Coronary artery (tissue), 2 donors: ENCODE data around the gene HTR1A.

Source experiments
- DNase-seq: peaks from one replicate; pipeline ENCODE4 v3.0.0-alpha.2; 2017; ENCODE audit warnings: low spot score
- H3K27ac ChIP-seq, 2 donors: fragments of 200-600 bp; sonication (generic); one replicate each; pipeline ENCODE4 v1.5.1; 2016 to 2019
- H3K4me3 ChIP-seq: fragments of 200-600 bp; sonication (generic); 2 replicates; pipeline ENCODE4 v1.5.1; 2016; ENCODE audit warnings: mild to moderate bottlenecking, moderate library complexity
- CTCF ChIP-seq: fragments of 200-600 bp; sonication (generic); IDR thresholded peaks from one replicate; pipeline ENCODE4 v1.5.1; 2019; ENCODE audit warnings: antibody characterized with exemption

HTR1A gene

GRCh38 chr5:63961598-63962161 is 565 bp downstream of the HTR1A start:
- Histone ChIP-seq H3K4me3 (no peak overlapping the region), H3K27ac (no peak overlapping the region)
- no peak for DNase-seq
- no peak for TF ChIP-seq CTCF

GRCh38 chr5:63961125-63961597 is 1.1 kb downstream of the HTR1A start:
- Histone ChIP-seq H3K4me3 (no peak overlapping the region), H3K27ac (no peak overlapping the region)
- no peak for TF ChIP-seq CTCF
- DNase-seq, result no peak

DNA sequence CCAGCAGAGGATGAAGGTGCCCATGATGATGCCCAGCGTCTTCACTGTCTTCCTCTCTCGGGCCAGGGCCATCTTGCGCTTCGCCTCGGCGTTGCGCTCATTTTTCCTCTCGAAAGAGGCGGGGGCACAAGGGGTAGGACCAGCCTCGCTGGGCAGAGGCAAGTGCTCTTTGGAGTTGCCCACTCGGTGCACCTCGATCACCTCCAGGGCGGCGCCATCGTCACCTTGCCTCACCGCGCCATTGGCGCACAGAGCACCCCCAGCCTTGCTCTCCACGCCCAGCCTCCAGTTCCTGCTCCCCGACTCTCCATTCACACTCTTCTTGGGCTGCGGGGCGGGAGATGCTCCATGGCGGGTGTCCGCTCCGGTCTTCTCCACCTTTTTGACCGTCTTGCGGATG is 1.6 kb downstream of the HTR1A start:
- TF ChIP-seq CTCF, result no peak
- no peak for DNase-seq
- Histone ChIP-seq H3K4me3 (no peak overlapping the region), H3K27ac (no peak overlapping the region)

- H3K4me3 ChIP-seq, result no peak overlapping the region
- DNase-seq, result no peak
- H3K27ac ChIP-seq, result no peak overlapping the region
- no peak for TF ChIP-seq CTCF
These were observed 2.9 kb downstream of the HTR1A start for GRCh38 chr5:63959177-63959982.

DNA sequence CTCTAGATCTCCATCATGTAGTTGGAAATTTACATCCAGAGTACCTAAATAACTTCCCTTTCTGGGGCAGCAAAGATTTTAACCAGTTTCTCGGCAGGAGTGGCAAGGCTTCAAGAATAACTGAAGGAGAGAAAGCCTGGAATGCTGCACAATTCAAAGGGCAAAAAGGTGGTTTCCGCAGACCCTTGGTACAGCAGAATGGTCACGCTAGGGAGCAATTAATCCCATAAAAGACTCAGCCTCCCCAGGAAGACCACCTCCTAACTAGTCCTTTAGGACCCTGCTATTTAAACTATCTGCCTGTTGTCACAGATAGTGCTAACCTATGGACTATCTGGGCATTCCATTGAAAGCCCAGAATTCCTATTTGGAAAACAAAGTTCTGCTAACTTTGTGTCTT is 3.6 kb downstream of the HTR1A start:
- no peak overlapping the region for H3K27ac ChIP-seq
- H3K4me3 ChIP-seq, result no peak overlapping the region
- TF ChIP-seq CTCF, result no peak
- no peak for DNase-seq

GRCh38 chr5:63957617-63958016 is 4.6 kb downstream of the HTR1A start:
- Histone ChIP-seq H3K27ac (no peak overlapping the region), H3K4me3 (no peak overlapping the region)
- no peak for DNase-seq
- no peak for TF ChIP-seq CTCF

DNA sequence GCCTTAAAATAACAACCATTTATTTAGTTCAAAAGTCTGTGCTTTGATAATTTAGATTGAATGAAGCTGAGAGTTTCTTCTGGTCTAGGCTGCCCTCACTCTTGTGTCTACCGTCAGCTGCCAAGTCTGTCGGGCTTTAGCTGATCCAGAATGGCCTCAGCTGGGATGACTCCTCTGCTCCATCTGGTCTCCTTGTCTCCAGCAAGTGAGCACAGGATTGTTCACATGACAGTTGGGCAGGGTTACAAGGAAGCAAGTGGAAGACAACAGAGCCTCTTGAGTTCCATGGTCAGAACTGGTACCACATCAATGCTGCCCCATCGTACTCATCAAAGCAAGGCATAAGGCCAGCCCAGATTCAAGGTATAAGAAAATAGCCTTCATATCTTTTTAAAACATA is 9.0 kb downstream of the HTR1A start:
- DNase-seq, result no peak
- TF ChIP-seq CTCF, result no peak
- H3K4me3 ChIP-seq, result no peak overlapping the region
- no peak overlapping the region for H3K27ac ChIP-seq
